Measurements from ENCODE around the gene TTC16.

- TF ChIP-seq POLR2AphosphoS5 (IDR thresholded peaks at IDR 0.05; ENCODE audit: low read depth, low read length) (no peak), MAX (IDR thresholded peaks at IDR 0.05) (no peak), RXRA (IDR thresholded peaks at IDR 0.05; ENCODE audit: insufficient read depth, low read depth, low read length) (no peak), CTCF (IDR thresholded peaks at IDR 0.05; ENCODE audit: control extremely low read depth in 1 of 3, insufficient read depth in 1 of 3, low read depth in 1 of 3, low read length in 3 of 3) (no peak), USF2 (IDR thresholded peaks at IDR 0.05; ENCODE audit: low read length) (no peak), EP300 (IDR thresholded peaks at IDR 0.05; ENCODE audit: borderline replicate concordance in 1 of 2, low read depth in 2 of 2, low read length in 2 of 2) (no peak), HDAC2 (IDR thresholded peaks at IDR 0.05; ENCODE audit: borderline replicate concordance in 1 of 2, low read depth in 2 of 2, low read length in 2 of 2) (no peak), TAF7 (optimal IDR thresholded peaks at IDR 0.05; ENCODE audit: borderline replicate concordance, low read depth, low read length) (no peak), YY1 (IDR thresholded peaks at IDR 0.05; ENCODE audit: low read depth, low read length) (no peak), CHD2 (IDR thresholded peaks at IDR 0.05; ENCODE audit: low read length) (no peak), SP2 (IDR thresholded peaks at IDR 0.05; ENCODE audit: low read length) (no peak), RAD21 (IDR thresholded peaks at IDR 0.05 in 1 of 2, conservative IDR thresholded peaks at IDR 0.05 in 1 of 2; ENCODE audit: low read depth in 2 of 2, low read length in 2 of 2) (no peak), ZNF274 (IDR thresholded peaks at IDR 0.05; ENCODE audit: borderline replicate concordance, extremely low read depth, low read length) (no peak), SIX5 (IDR thresholded peaks at IDR 0.05; ENCODE audit: low read depth, low read length) (no peak)
Measured at GRCh38 chr9:127777368-127777980, 61.6 kb downstream of the TTC16 start.
